RWPE2 (cell line): Measurements from ENCODE around the gene DEPDC1B.
A peak's percentile ranks its signal among the peaks of the same experiment; 100 is the strongest.

Experiments
- ATAC-seq: fragments of 200-7000 bp; cut with Tn5 transposase; 3 replicates; pipeline ENCODE4 v1.9.1; 2021; ENCODE audit warnings: low read depth
- DNase-seq: peaks from one replicate; pipeline ENCODE4 v3.0.0-alpha.2; 2020; ENCODE audit warnings: low spot score
- H3K27ac ChIP-seq: fragments of 450-650 bp; 2 replicates; pipeline ENCODE4 v1.5.1; 2017; ENCODE audit warnings: mild to moderate bottlenecking; ENCODE audit not compliant: poor library complexity, severe bottlenecking
- H3K27me3 ChIP-seq: fragments of 250-450 bp; sonication (Bioruptor Pico); 2 replicates; pipeline ENCODE4 v1.5.1; 2021; ENCODE audit warnings: mild to moderate bottlenecking, moderate library complexity; ENCODE audit not compliant: insufficient read depth, poor library complexity, severe bottlenecking
- H3K36me3 ChIP-seq: fragments of 250-450 bp; sonication (Bioruptor Pico); 2 replicates; pipeline ENCODE4 v1.5.1; 2020; ENCODE audit warnings: low read depth, mild to moderate bottlenecking, moderate library complexity
- H3K4me1 ChIP-seq: fragments of 250-450 bp; sonication (Bioruptor Pico); 2 replicates; pipeline ENCODE4 v1.5.1; 2021; ENCODE audit warnings: mild to moderate bottlenecking, moderate library complexity; ENCODE audit not compliant: insufficient read depth, poor library complexity, severe bottlenecking
- H3K4me3 ChIP-seq: fragments of 250-450 bp; sonication (Bioruptor Pico); 2 replicates; pipeline ENCODE4 v1.5.1; 2021; ENCODE audit warnings: mild to moderate bottlenecking, moderate library complexity; ENCODE audit not compliant: severe bottlenecking
- H3K9me3 ChIP-seq: fragments of 250-450 bp; sonication (Bioruptor Pico); 2 replicates; pipeline ENCODE4 v1.5.1; 2021; ENCODE audit warnings: mild to moderate bottlenecking, moderate library complexity; ENCODE audit not compliant: severe bottlenecking
- TF ChIP-seq, protein P1 (sequence below): fragments of 450-650 bp; IDR thresholded peaks from one replicate; pipeline ENCODE4 v1.5.1; 2017; ENCODE audit warnings: mild to moderate bottlenecking, moderate library complexity; ENCODE audit not compliant: poor library complexity, severe bottlenecking

The DEPDC1B gene

GRCh38 chr5:60710362-60710761, 10.4 kb upstream of the DEPDC1B start:
- no peak overlapping the region for H3K4me3 ChIP-seq
- peaks cover 2% of the 10 kb centered on the region for H3K9me3 ChIP-seq
- no peak overlapping the region for H3K27ac ChIP-seq
- no peaks in the 10 kb centered on the region for H3K36me3 ChIP-seq
- no peak for DNase-seq
- TF ChIP-seq, protein P1, sequence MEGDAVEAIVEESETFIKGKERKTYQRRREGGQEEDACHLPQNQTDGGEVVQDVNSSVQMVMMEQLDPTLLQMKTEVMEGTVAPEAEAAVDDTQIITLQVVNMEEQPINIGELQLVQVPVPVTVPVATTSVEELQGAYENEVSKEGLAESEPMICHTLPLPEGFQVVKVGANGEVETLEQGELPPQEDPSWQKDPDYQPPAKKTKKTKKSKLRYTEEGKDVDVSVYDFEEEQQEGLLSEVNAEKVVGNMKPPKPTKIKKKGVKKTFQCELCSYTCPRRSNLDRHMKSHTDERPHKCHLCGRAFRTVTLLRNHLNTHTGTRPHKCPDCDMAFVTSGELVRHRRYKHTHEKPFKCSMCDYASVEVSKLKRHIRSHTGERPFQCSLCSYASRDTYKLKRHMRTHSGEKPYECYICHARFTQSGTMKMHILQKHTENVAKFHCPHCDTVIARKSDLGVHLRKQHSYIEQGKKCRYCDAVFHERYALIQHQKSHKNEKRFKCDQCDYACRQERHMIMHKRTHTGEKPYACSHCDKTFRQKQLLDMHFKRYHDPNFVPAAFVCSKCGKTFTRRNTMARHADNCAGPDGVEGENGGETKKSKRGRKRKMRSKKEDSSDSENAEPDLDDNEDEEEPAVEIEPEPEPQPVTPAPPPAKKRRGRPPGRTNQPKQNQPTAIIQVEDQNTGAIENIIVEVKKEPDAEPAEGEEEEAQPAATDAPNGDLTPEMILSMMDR = peak; percentile 11
- no peak for ATAC-seq
- H3K27me3 ChIP-seq = no peaks in the 10 kb centered on the region
- no peaks in the 10 kb centered on the region for H3K4me1 ChIP-seq

DNA sequence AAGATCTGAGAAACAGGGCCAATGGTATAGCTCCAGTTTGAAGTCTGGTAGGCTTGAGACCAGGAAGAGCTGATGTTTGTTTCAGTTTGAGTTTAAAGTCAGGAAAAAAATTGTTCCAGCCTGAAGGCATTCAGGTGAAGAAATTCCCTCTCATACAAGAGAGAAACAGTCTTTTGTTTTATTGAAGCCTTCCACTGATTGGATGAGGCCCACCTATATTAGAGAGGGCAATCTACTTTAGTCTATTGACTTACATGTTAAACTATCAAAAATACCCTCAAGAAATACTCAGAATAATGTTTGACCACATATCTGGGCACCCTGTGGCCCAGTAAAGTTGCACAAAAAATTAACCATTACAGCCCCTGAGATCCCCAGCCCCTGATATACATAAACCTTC, 5.2 kb upstream of the DEPDC1B start:
- ATAC-seq = no peak
- DNase-seq = no peak
- Histone ChIP-seq H3K9me3 (no peaks in the 10 kb centered on the region), H3K4me3 (no peak overlapping the region), H3K27me3 (no peaks in the 10 kb centered on the region), H3K4me1 (peaks cover 7% of the 10 kb centered on the region), H3K27ac (no peak overlapping the region), H3K36me3 (no peaks in the 10 kb centered on the region)
- TF ChIP-seq, protein P1 = no peak

DNA sequence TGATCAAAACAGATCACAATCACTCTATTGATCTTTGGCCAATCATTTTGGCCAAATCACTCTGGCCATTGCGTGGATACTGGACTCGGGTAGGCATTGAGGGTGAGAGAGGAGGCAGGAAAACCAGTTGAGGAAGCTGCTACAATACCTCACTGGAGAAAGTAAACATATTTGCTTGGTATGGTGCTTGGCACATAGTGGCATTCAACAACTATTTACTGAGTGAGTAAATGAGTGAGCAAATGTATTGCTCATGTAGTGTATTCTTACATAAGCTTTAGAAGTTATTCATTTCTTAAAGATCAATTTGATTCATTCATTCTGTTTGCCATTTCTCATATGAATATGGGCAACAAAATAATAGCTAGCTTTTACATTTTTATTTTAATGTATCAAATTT, 4.0 kb upstream of the DEPDC1B start:
- peaks cover 8% of the 10 kb centered on the region for H3K4me1 ChIP-seq
- DNase-seq (no peak), ATAC-seq (no peak)
- no peaks in the 10 kb centered on the region for H3K9me3 ChIP-seq
- H3K27ac ChIP-seq = no peak overlapping the region
- no peaks in the 10 kb centered on the region for H3K27me3 ChIP-seq
- TF ChIP-seq, protein P1 = no peak
- H3K4me3 ChIP-seq = no peak overlapping the region
- H3K36me3 ChIP-seq = no peaks in the 10 kb centered on the region

DNA sequence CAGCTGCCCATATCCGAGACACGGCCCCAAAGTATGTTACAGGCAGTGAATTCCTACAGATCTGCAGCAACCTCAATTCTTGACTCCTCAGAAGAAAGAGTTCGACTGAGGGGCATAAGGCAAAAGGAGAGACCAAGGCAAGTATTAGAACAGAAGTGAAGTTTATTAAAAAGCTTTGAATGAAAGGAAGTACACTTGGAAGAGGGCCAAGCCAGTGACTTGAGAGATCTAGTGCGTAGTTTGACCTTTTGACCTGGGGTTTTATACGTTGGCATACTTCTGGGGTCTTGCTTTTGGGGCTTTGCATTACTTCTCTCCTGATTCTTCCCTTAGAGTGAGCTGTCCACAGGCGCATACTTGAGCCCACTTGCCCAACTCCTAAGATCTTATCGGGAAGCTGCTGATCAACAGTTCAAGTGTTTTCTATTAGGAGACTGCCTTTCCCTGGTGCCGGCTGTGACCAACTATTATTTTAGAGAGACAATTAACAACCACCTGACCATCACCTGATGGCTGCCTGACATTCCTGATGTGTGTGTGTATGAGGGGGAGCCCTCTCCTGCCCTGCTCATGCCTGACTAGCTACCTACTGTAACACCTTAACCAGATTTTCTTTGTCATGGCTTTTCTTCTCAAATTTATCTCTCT, 1.5 kb upstream of the DEPDC1B start:
- ATAC-seq (no peak), DNase-seq (no peak)
- H3K36me3 ChIP-seq = no peaks in the 10 kb centered on the region
- no peak overlapping the region for H3K4me3 ChIP-seq
- no peaks in the 10 kb centered on the region for H3K9me3 ChIP-seq
- H3K4me1 ChIP-seq = peaks cover 19% of the 10 kb centered on the region
- TF ChIP-seq, protein P1 = no peak
- H3K27ac ChIP-seq = no peak overlapping the region
- no peaks in the 10 kb centered on the region for H3K27me3 ChIP-seq

DNA sequence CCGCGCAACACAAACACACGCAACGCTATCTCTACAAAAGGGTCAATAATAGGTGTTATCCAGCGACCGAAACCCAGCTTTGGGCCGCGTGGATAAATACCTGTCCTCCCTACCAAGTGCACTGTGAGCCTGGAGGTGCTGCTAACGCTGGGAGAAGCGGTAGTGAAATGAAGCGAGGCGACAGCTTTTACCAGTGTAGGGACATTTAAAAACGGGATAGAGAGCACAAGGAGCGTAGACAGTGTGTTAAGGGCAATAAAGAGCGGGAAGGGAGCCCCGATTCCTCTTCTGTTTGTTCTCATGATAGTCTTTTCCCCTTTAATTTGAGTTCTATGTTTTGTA, 421 bp upstream of the DEPDC1B start:
- TF ChIP-seq, protein P1 = no peak
- H3K4me1 ChIP-seq = peaks cover 19% of the 10 kb centered on the region
- H3K27ac ChIP-seq = peak overlapping the region; percentile 76
- peak; percentile 17 for ATAC-seq
- H3K4me3 ChIP-seq = peak overlapping the region; percentile 66
- no peak for DNase-seq
- H3K27me3 ChIP-seq = no peaks in the 10 kb centered on the region
- H3K36me3 ChIP-seq = no peaks in the 10 kb centered on the region; the same call in 1 of the 2 replicates
- H3K9me3 ChIP-seq = no peaks in the 10 kb centered on the region
